ENCODE measurements around the gene RNASE4.
"Not testable (repeated sequence)": the region's sequence is repeated elsewhere in the genome, so short reads cannot be mapped to it uniquely, and the experiment has no call there.

RNASE4 gene

GRCh38 chr14:20723488-20723887 is 39.1 kb downstream of the RNASE4 start:
- Mint-ChIP-seq H3K4me3 (no peak overlapping the region), H3K9me3 (no peaks in the 10 kb centered on the region), H3K27me3 (ENCODE audit: low read depth) (peaks cover 4% of the 10 kb centered on the region), H3K36me3 (ENCODE audit: low read depth) (no peaks in the 10 kb centered on the region), H3K27ac (no peak overlapping the region), H3K4me1 (no peaks in the 10 kb centered on the region)
- TF ChIP-seq, protein P1, sequence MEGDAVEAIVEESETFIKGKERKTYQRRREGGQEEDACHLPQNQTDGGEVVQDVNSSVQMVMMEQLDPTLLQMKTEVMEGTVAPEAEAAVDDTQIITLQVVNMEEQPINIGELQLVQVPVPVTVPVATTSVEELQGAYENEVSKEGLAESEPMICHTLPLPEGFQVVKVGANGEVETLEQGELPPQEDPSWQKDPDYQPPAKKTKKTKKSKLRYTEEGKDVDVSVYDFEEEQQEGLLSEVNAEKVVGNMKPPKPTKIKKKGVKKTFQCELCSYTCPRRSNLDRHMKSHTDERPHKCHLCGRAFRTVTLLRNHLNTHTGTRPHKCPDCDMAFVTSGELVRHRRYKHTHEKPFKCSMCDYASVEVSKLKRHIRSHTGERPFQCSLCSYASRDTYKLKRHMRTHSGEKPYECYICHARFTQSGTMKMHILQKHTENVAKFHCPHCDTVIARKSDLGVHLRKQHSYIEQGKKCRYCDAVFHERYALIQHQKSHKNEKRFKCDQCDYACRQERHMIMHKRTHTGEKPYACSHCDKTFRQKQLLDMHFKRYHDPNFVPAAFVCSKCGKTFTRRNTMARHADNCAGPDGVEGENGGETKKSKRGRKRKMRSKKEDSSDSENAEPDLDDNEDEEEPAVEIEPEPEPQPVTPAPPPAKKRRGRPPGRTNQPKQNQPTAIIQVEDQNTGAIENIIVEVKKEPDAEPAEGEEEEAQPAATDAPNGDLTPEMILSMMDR (IDR thresholded peaks at IDR 0.05; ENCODE audit: unreplicated experiment in 3 of 3): no peak

- H3K4me3 Mint-ChIP-seq; H3K36me3 Mint-ChIP-seq (ENCODE audit: low read depth); H3K27me3 Mint-ChIP-seq (ENCODE audit: low read depth); H3K4me1 Mint-ChIP-seq; H3K9me3 Mint-ChIP-seq: not testable (repeated sequence)
- H3K27ac Mint-ChIP-seq: peak overlapping the region in 2 of 3 experiments; percentile 2 to 78
Observed at GRCh38 chr14:20726121-20726520, 41.8 kb downstream of the RNASE4 start.

GRCh38 chr14:20726531-20726930 is 42.2 kb downstream of the RNASE4 start:
- Mint-ChIP-seq H3K9me3 (no peaks in the 10 kb centered on the region), H3K27ac (peak overlapping the region in 2 of 3 experiments; percentile 2 to 78), H3K4me3 (no peak overlapping the region), H3K4me1 (no peaks in the 10 kb centered on the region), H3K27me3 (ENCODE audit: low read depth) (peaks cover 2% of the 10 kb centered on the region), H3K36me3 (ENCODE audit: low read depth) (no peaks in the 10 kb centered on the region)
- TF ChIP-seq, protein P1 (IDR thresholded peaks at IDR 0.05; ENCODE audit: unreplicated experiment in 3 of 3): no peak

DNA sequence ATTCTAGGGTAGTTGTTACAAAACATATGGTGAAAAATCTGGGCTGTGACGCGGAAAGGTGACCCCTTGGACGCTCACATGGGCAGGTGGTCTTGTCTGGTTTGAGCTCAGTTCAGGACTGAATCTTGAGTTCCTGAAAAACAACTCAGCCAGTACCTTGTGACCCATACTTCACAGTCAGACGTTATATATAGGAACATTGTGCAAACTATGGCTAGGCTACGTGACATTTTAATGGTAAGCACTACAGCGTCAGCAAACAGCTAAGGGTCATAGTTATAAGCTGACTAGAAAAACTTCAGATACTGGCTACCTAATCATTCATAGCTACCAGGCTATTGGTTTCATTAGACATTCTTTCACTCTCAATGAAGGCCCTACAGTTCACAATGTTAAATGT is 46.5 kb downstream of the RNASE4 start:
- Mint-ChIP-seq H3K27me3 (ENCODE audit: low read depth) (no peaks in the 10 kb centered on the region), H3K9me3 (no peaks in the 10 kb centered on the region), H3K4me3 (no peak overlapping the region), H3K4me1 (no peaks in the 10 kb centered on the region), H3K36me3 (ENCODE audit: low read depth) (no peaks in the 10 kb centered on the region), H3K27ac (no peak overlapping the region)
- TF ChIP-seq, protein P1 (IDR thresholded peaks at IDR 0.05; ENCODE audit: unreplicated experiment in 3 of 3): no peak

DNA sequence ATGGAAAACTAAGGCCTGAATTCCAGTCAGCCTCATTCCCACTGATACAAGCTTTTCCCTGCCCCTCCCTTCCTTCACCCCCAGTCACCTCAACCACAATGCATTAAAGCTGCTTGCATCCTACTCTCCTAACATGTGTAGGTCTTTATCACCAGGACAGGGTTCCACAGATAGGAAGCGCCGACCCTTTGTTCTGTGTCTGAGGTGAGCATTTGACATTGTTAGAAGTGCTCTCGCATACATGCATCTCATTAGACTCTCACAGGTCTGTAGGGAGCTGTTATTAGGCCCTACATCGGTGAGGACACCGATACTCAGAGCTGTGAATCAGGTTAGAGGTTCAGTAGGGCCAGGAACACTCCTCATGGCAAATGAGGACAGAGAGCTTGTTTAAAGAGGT is 48.1 kb downstream of the RNASE4 start:
- Mint-ChIP-seq H3K27me3 (ENCODE audit: low read depth) (no peaks in the 10 kb centered on the region), H3K4me1 (no peaks in the 10 kb centered on the region), H3K27ac (no peak overlapping the region), H3K9me3 (no peaks in the 10 kb centered on the region), H3K36me3 (ENCODE audit: low read depth) (no peaks in the 10 kb centered on the region), H3K4me3 (no peak overlapping the region)
- TF ChIP-seq, protein P1 (IDR thresholded peaks at IDR 0.05; ENCODE audit: unreplicated experiment in 3 of 3): no peak

DNA sequence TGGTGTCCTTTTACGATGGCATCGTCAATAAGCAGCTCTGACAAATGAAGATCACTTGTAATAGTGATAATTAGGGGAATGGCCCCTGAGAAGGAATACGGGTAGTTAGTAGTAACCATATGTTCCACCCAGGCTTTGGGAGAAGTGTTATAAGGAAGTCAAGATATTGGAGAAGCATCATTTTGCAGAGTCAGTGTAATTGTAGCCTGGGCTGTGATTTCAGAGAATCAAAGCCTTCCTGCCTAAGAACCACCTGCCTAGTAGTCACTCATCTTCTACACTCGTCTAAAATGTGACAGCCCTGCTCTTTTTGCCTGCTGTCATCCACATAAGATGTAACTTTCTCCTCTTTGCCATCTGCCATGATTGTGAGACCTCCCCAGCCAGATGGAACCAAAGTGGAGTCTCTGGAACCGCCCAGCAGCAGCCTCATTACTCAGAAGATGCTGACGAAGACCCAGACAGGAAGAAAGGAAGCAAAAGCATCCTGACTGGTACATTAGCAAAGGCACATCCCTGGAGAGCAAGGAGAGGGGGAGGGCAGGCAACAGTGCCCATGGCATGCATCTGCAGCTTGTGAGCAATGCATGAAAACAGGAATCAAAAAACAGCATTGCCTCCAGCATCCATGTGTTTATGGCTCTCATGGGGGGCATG is 48.7 kb downstream of the RNASE4 start:
- TF ChIP-seq, protein P1 (IDR thresholded peaks at IDR 0.05; ENCODE audit: unreplicated experiment in 3 of 3): no peak
- H3K4me1 Mint-ChIP-seq: no peaks in the 10 kb centered on the region
- no peaks in the 10 kb centered on the region for H3K9me3 Mint-ChIP-seq
- no peaks in the 10 kb centered on the region for H3K27me3 Mint-ChIP-seq (ENCODE audit: low read depth)
- no peaks in the 10 kb centered on the region for H3K36me3 Mint-ChIP-seq (ENCODE audit: low read depth)
- H3K4me3 Mint-ChIP-seq: no peak overlapping the region
- no peak overlapping the region for H3K27ac Mint-ChIP-seq

Data from nephron (organoid).